A549 treated with CORT108297 at 1 μM for 4 hours (cell line): Measurements from ENCODE around the gene CSRP3. TPM values are rescaled to one million over a fixed set of nuclear protein-coding genes. Genes with fewer than 3 reads are reported as not detected.

ENCODE experiments used
- total RNA-seq: library from RNA; stranded (reverse); fragments of 200-300 nt; extraction: Qiagen RNA extraction; gene quantifications from 5 replicates; pipeline ENCODE4 v1.2.3, GENCODE V29; 2022

Gene CSRP3
- not detected in 5 replicates for total RNA-seq

GRCh38 chr11:19201737-19202605, at the start of gene CSRP3:
TSS of gene CSRP3 (minus strand) at chr11:19201983. CDS start at chr11:19192448, 9,535 bp downstream.

DNA sequence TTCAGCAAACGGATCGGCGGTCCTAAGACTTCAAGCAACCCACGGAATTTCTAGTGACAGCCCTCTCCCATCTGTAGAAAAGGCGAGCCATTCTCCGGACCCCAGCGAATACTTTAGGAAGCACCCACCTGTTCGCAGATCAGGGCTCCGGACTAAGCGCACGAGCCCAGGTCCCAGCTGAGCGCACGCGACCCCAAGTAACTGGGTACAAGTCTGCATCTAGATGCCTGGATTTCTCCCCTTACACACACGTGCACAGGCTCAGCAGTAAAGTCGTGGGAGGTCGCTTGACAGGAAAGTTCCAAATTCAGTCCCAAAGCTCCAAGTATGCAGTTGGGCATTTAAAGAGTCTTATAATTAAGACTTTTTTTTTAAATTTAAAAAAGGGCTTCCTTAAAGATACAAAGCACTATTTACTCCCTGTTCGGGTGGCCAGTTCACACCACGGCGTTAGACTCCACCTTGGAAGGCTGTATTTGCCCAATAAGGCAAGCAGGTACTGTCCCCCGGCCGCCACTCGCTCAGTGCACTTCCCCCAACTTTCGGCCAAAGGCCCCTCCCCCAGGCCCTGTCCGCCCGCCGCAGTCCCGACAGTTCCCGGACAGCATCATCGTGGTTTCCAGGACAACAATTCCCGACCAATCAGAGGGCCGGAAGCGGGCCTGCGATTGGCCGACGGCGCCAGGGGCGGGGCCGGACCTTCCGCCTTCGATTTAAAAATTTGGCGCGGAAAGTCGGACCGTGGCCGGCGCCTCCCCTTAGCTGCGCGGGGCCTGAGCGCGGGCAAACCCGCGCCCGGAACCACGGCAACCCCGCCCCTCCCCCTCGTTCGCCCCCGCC, 38.9 kb upstream of the CSRP3 start, which contains the start of gene E2F8:
Gene E2F8, minus strand, starts transcription at position 526 of the 840 bp plus-strand sequence. CDS start 824 bp downstream, outside the sequence.

Other genes starting within 250 kb of the CSRP3 start
- not detected in 5 replicates for gene MRGPRX2, start 141.3 kb downstream of the CSRP3 start, total RNA-seq
- 15.3 to 18.3 TPM (median 17.2 TPM) in 5 replicates for gene ZDHHC13, start 84.8 kb downstream of the CSRP3 start, total RNA-seq
- 5.5 to 6.8 TPM (median 6.2 TPM) in 5 replicates for gene E2F8, start 39.0 kb upstream of the CSRP3 start, total RNA-seq